T-cell (primary cell): ENCODE measurements around the gene KATNBL1. TPM values are rescaled to one million over a fixed set of nuclear protein-coding genes. Genes with fewer than 3 reads are reported as not detected.
A peak's percentile ranks its signal among the peaks of the same experiment; 100 is the strongest.
"Not testable (repeated sequence)": the region's sequence is repeated elsewhere in the genome, so short reads cannot be mapped to it uniquely, and the experiment has no call there.

ENCODE experiments used
- ATAC-seq, 4 experiments: fragments of 200-7000 bp in 3 of 4; fragments of 150-1000 bp in 1 of 4; cut with Tn5 transposase; replicated peaks in 1 of 4; 1 replicate in 3 of 4; 2 replicates in 1 of 4; pipeline ENCODE4 v1.10.0; 2021; ENCODE audit warnings: moderate library complexity in 3 of 4, mild to moderate bottlenecking in 2 of 4, moderate number of reproducible peaks in 1 of 4
- CTCF ChIA-PET, 2 donors: fragments of 300-600 bp; sonication (Branson Sonifier 250); formaldehyde crosslinking; loops; one replicate each; lab custom pipeline; 2022; ENCODE audit warnings: antibody characterized with exemption in 2 of 2; lab: Charles Lee
- POLR2A ChIA-PET, 2 donors: fragments of 300-600 bp; sonication (Branson Sonifier 250); formaldehyde crosslinking; loops; one replicate each; lab custom pipeline; 2022; ENCODE audit warnings: antibody characterized with exemption in 2 of 2; lab: Charles Lee
- DNase-seq, 35 experiments: peaks; one replicate each; pipeline versions ENCODE4 v3.0.0 to v3.0.0-alpha.2; 2013 to 2023
- H3K27ac ChIP-seq: one replicate; pipeline ENCODE4 v1.5.1; 2013; ENCODE audit warnings: low read length
- H3K27me3 ChIP-seq, 2 experiments: replicated peaks in 1 of 2; 1 replicate in 1 of 2; 2 replicates in 1 of 2; pipeline versions ENCODE4 v1.6.1 to v1.7.0; 2013; ENCODE audit warnings: low read length in 1 of 2, mixed read lengths in 1 of 2; ENCODE audit not compliant: control insufficient read depth in 2 of 2, insufficient read depth in 2 of 2; ENCODE audit errors: extremely low read depth in 1 of 2
- H3K36me3 ChIP-seq, 2 donors: 1 replicate in 1 of 2; 2 replicates in 1 of 2; pipeline versions ENCODE4 v1.6.1 to v1.7.0; 2013; ENCODE audit warnings: low read length in 1 of 2; ENCODE audit not compliant: control insufficient read depth in 2 of 2, insufficient read depth in 1 of 2; ENCODE audit errors: extremely low read depth in 1 of 2
- H3K4me1 ChIP-seq, 2 experiments: 1 replicate in 1 of 2; 2 replicates in 1 of 2; pipeline versions ENCODE4 v1.6.1 to v1.7.0; 2013; ENCODE audit warnings: low read length in 2 of 2, mixed read lengths in 1 of 2; ENCODE audit not compliant: insufficient read depth in 2 of 2, control insufficient read depth in 1 of 2; ENCODE audit errors: extremely low read depth in 1 of 2
- H3K4me3 ChIP-seq, 2 donors: 1 replicate in 1 of 2; 2 replicates in 1 of 2; pipeline versions ENCODE4 v1.5.1 to v1.7.0; 2013; ENCODE audit warnings: mild to moderate bottlenecking in 2 of 2, low read length in 1 of 2, moderate library complexity in 1 of 2; ENCODE audit not compliant: control insufficient read depth in 1 of 2; ENCODE audit errors: extremely low read depth in 1 of 2
- H3K9me3 ChIP-seq: 2 replicates; pipeline ENCODE4 v1.7.0; 2013
- H3K27ac Mint-ChIP-seq, 2 donors: one replicate each; pipeline ENCODE4 v1.8.0; 2020 to 2021; ENCODE audit warnings: mild to moderate bottlenecking in 2 of 2, mixed read lengths in 2 of 2
- H3K27me3 Mint-ChIP-seq, 2 donors: one replicate each; pipeline ENCODE4 v1.8.0; 2021 to 2022; ENCODE audit warnings: mixed read lengths in 2 of 2
- H3K36me3 Mint-ChIP-seq: one replicate; pipeline ENCODE4 v1.8.0; 2021; ENCODE audit warnings: mixed read lengths
- H3K4me1 Mint-ChIP-seq, 3 donors: one replicate each; pipeline ENCODE4 v1.8.0; 2020 to 2022; ENCODE audit warnings: mixed read lengths in 3 of 3, mild to moderate bottlenecking in 1 of 3
- H3K4me3 Mint-ChIP-seq, 3 donors: one replicate each; pipeline ENCODE4 v1.8.0; 2020 to 2022; ENCODE audit warnings: mild to moderate bottlenecking in 3 of 3, mixed read lengths in 3 of 3, moderate library complexity in 3 of 3
- H3K9me3 Mint-ChIP-seq, 3 donors: one replicate each; pipeline ENCODE4 v1.8.0; 2020 to 2022; ENCODE audit warnings: mixed read lengths in 3 of 3
- WGBS: methylation state at CpG from one replicate; pipeline ENCODE4 v1.1.5; 2013; ENCODE audit warnings: missing lambda C conversion rate; ENCODE audit not compliant: insufficient coverage; 5-methylcytosine and 5-hydroxymethylcytosine counted together
- total RNA-seq, 35 experiments: library from RNA in 6 of 35; stranded (reverse) in 6 of 35; fragments of 120-200 nt in 1 of 35; gene quantifications; one replicate each; pipeline versions ENCODE4 v1.2.1 to v1.2.4 and lab custom pipeline; 2013 to 2026

The KATNBL1 gene
- total RNA-seq, 5 donors from 2014 or later (not counting 1 experiment from before 2014, with no cell fraction given), result 27.1 to 37.3 (median 29.5) TPM

DNA sequence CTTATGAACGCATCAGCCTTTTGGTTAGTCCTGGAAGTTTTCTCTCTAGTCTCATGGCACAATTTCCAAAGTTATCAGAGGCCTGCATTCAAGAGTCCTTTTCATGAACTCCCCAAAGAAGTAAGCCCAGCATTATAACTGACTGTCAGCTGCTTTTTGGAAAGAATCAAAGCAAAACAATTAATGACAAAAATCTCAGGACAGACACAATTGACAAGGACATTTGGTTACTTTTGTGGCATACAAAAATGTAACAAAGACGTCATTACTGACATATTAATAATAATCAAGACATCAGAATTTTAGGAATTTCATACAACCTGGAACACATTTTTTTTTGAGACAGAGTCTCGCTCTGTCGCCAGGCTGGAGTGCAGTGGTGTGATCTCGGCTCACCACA lies 21.2 kb downstream of the KATNBL1 start:
- H3K9me3 ChIP-seq, result no peaks in the 10 kb centered on the region
- no peak overlapping the region for H3K27ac ChIP-seq
- ChIA-PET CTCF (no interaction called here), POLR2A (no interaction called here)
- no peak overlapping the region for H3K4me3 ChIP-seq
- no peak overlapping the region for H3K27ac Mint-ChIP-seq
- no peak for DNase-seq
- no peaks in the 10 kb centered on the region for H3K9me3 Mint-ChIP-seq
- peaks cover 18 to 27% (median 21%) of the 10 kb centered on the region in 3 donors for H3K4me1 Mint-ChIP-seq
- H3K36me3 Mint-ChIP-seq, result peaks cover 14% of the 10 kb centered on the region
- 100% methylated on average over 1 of the region's 5 CpGs for WGBS
- no peaks in the 10 kb centered on the region for H3K4me1 ChIP-seq
- no peaks in the 10 kb centered on the region for H3K27me3 Mint-ChIP-seq
- no peaks in the 10 kb centered on the region for H3K36me3 ChIP-seq
- no peak for ATAC-seq
- no peak overlapping the region for H3K4me3 Mint-ChIP-seq
- no peaks in the 10 kb centered on the region for H3K27me3 ChIP-seq

- Mint-ChIP-seq H3K4me1 (peaks cover 12 to 29% (median 21%) of the 10 kb centered on the region in 3 donors), H3K4me3 (no peak overlapping the region), H3K27me3 (no peaks in the 10 kb centered on the region), H3K27ac (no peak overlapping the region), H3K9me3 (no peaks in the 10 kb centered on the region), H3K36me3 (peaks cover 25% of the 10 kb centered on the region)
- no peaks in the 10 kb centered on the region for H3K9me3 ChIP-seq
- H3K4me3 ChIP-seq, result no peak overlapping the region
- no peaks in the 10 kb centered on the region for H3K36me3 ChIP-seq
- POLR2A ChIA-PET, result no interaction called here
- no peak overlapping the region for H3K27ac ChIP-seq
- WGBS, result 100% methylated on average over 1 of the region's 4 CpGs
- CTCF ChIA-PET, result no interaction called here
- no peak for DNase-seq
- H3K4me1 ChIP-seq, result no peaks in the 10 kb centered on the region
- ATAC-seq, result no peak
- no peaks in the 10 kb centered on the region for H3K27me3 ChIP-seq
Observed at GRCh38 chr15:34185666-34186065, 24.2 kb downstream of the KATNBL1 start.

DNA sequence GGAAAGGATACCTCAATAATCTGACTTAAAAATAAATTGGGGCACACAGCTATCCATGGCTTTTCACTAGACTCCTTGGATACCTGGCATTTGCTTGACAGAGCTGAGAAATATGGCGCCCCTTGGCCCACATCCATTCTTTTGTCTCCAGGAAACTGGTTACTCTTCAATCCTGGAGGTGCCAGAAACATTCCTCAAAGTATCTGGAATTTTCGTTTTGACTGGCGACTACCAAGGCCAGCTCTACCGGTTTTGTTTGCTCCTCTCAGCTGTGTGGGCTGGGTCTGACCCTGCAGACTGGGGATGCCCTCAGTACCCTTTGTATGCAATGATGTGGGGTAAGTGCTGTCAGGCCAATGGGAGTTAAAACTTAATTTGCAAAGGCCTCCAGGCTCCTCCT lies 27.0 kb downstream of the KATNBL1 start:
- Histone ChIP-seq H3K27me3 (no peaks in the 10 kb centered on the region), H3K9me3 (no peaks in the 10 kb centered on the region), H3K27ac (no peak overlapping the region), H3K4me3 (no peak overlapping the region), H3K36me3 (no peaks in the 10 kb centered on the region), H3K4me1 (no peaks in the 10 kb centered on the region)
- CTCF ChIA-PET, result no interaction called here
- Mint-ChIP-seq H3K4me3 (no peak overlapping the region), H3K36me3 (peaks cover 35% of the 10 kb centered on the region), H3K4me1 (peaks cover 12 to 25% (median 19%) of the 10 kb centered on the region in 3 donors), H3K27ac (no peak overlapping the region), H3K9me3 (no peaks in the 10 kb centered on the region), H3K27me3 (no peaks in the 10 kb centered on the region)
- ATAC-seq (no peak), DNase-seq (no peak)
- 96% methylated on average over 4 of the region's 4 CpGs for WGBS
- POLR2A ChIA-PET, result no interaction called here

DNA sequence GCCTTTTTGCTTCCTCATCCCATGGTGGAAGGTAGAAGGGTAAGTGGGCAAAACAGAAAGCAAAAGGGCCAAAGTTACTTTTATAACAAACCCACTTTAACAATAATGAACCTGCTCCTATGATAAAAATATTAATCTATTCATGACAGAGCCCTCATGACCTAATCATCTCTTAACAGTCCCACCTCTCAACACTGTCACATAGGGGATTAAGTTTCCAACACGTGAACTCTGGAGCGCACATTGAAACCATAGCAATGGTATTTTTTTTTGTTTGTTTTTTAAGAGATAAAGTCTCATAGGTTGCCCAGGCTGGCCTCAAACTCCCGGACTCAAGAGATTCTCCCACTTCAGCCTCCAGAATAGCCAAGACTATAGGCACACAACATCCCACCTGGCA lies 30.7 kb downstream of the KATNBL1 start:
- no CpG with 5 or more reads among the region's 3 CpGs for WGBS
- no peaks in the 10 kb centered on the region for H3K36me3 ChIP-seq
- ATAC-seq (no peak), DNase-seq (no peak)
- no peak overlapping the region for H3K4me3 ChIP-seq
- Mint-ChIP-seq H3K36me3 (peaks cover 42% of the 10 kb centered on the region), H3K9me3 (peaks cover 2 to 7% (median 2%) of the 10 kb centered on the region in 3 donors), H3K27me3 (no peaks in the 10 kb centered on the region), H3K4me1 (peaks cover 10 to 20% (median 11%) of the 10 kb centered on the region in 3 donors), H3K4me3 (no peak overlapping the region), H3K27ac (no peak overlapping the region)
- H3K9me3 ChIP-seq, result no peaks in the 10 kb centered on the region
- no peaks in the 10 kb centered on the region for H3K27me3 ChIP-seq
- POLR2A ChIA-PET, result no interaction called here
- no peaks in the 10 kb centered on the region for H3K4me1 ChIP-seq
- CTCF ChIA-PET, result no interaction called here
- no peak overlapping the region for H3K27ac ChIP-seq

DNA sequence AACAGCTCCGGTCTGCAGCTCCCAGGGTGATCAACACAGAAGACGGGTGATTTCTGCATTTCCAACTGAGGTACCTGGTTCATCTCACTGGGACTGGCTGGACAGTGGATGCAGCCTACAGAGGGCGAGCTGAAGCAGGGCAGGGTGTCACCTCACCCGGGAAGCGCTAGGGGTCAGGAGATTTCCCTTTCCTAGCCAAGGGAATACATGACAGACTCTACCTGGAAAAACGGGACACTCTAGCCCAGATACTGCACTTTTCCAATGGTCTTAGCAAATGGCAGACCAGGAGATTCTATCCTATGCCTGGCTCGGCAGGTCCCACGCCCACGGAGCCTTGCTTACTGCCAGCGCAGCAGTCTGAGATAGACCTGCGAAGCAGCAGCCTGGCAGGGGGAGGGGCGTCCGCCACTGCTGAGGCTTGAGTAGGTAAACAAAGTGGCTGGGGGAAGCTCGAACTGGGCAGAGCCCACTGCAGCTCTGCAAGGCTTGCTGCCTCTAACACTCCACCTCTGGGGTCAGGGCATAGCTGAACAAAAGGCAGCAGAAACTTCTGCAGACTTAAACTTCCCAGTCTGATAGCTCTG lies 43.8 kb downstream of the KATNBL1 start:
- H3K4me1 ChIP-seq, POLR2A ChIA-PET, H3K27me3 ChIP-seq, DNase-seq, H3K9me3 ChIP-seq, CTCF ChIA-PET, ATAC-seq, H3K4me3 Mint-ChIP-seq, H3K4me3 ChIP-seq, H3K27ac Mint-ChIP-seq, H3K27me3 Mint-ChIP-seq, H3K27ac ChIP-seq: not testable (repeated sequence)
- peaks cover 5 to 15% of the 10 kb centered on the region in 2 donors for H3K36me3 ChIP-seq
- H3K36me3 Mint-ChIP-seq, result peaks cover 64% of the 10 kb centered on the region
- WGBS, result 92% methylated on average over 7 of the region's 14 CpGs
- peaks cover 7 to 30% (median 21%) of the 10 kb centered on the region in 3 donors for H3K9me3 Mint-ChIP-seq
- H3K4me1 Mint-ChIP-seq, result peaks cover 23 to 42% (median 36%) of the 10 kb centered on the region in 3 donors

DNA sequence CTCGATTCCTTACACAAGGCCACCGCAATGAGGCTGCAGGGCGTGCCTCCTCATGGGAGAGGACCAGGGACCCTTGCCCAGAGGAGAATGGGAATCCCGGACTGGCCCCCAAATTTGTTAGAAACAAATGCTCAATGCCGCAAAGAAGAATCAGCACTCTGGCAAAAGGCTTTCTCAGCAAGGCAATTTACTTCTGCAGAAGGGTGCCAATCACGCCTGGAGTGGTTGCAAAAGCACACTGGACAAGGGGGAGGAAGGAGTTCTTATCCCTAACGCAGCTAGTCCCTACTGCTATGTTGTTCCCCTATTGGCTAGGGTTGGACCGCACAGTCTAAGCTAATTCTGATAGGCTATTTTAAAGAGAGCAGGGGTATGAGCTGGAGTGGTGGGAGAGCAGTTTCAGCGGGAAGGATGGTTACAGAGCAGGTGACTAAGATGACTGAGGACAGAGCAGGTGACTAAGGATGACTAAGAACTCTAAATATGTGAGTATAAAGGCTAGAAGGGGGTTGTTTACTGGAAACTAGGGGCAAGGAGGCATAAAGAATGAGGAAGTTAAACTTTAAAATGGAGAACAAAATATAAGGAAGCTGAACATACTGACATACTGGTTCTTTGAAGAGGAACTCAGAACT lies 48.5 kb downstream of the KATNBL1 start:
- Histone ChIP-seq H3K4me1 (no peaks in the 10 kb centered on the region), H3K36me3 (peaks cover 9 to 22% of the 10 kb centered on the region in 2 donors), H3K27ac (no peak overlapping the region), H3K27me3 (no peaks in the 10 kb centered on the region), H3K9me3 (peaks cover 3% of the 10 kb centered on the region), H3K4me3 (peak overlapping the region in 1 of 2 donors; percentile 38)
- H3K9me3 Mint-ChIP-seq, result peaks cover 15 to 27% (median 21%) of the 10 kb centered on the region in 3 donors
- H3K4me3 Mint-ChIP-seq, result no peak overlapping the region
- H3K4me1 Mint-ChIP-seq, result peaks cover 0 to 2% (median under 1%) of the 10 kb centered on the region in 3 donors
- peaks cover 80% of the 10 kb centered on the region for H3K36me3 Mint-ChIP-seq
- no peak overlapping the region for H3K27ac Mint-ChIP-seq
- no peak for DNase-seq
- no peaks in the 10 kb centered on the region for H3K27me3 Mint-ChIP-seq
- no peak for ATAC-seq
- CTCF ChIA-PET, result no interaction called here
- WGBS, result 97% methylated on average over 9 of the region's 9 CpGs
- POLR2A ChIA-PET, result no interaction called here
